HepG2 (cell line): Measurements from ENCODE around the gene CASP7. TPM values are rescaled to one million over a fixed set of nuclear protein-coding genes. Genes with fewer than 3 reads are reported as not detected.

Experiments used
- ARID2 ChIP-seq: sonication (generic); formaldehyde crosslinking; IDR thresholded peaks from 2 replicates; pipeline ENCODE4 v1.8.1; 2022; ENCODE audit warnings: mild to moderate bottlenecking, missing genetic modification reagents, borderline replicate concordance
- CBX1 ChIP-seq: IDR thresholded peaks from one replicate; pipeline ENCODE4 v1.6.1; 2016; ENCODE audit warnings: antibody characterized with exemption, low read depth
- HNRNPK ChIP-seq: fragments of 200-400 bp; formaldehyde crosslinking; IDR thresholded peaks from 2 replicates; pipeline ENCODE4 v1.6.1; 2018; ENCODE audit warnings: low read length, low read depth, moderate library complexity, mild to moderate bottlenecking; ENCODE audit not compliant: poor library complexity, severe bottlenecking
- KLF9 ChIP-seq: IDR thresholded peaks from 2 replicates; pipeline ENCODE4 v1.6.1; 2016; ENCODE audit warnings: low read depth
- SRF ChIP-seq: IDR thresholded peaks from 2 replicates; pipeline ENCODE4 v1.6.1; 2011; ENCODE audit warnings: mild to moderate bottlenecking, low read depth, low read length, moderate library complexity
- ZNF251 ChIP-seq: sonication (generic); formaldehyde crosslinking; IDR thresholded peaks from 2 replicates; pipeline ENCODE4 v1.9.0; 2021; ENCODE audit warnings: mild to moderate bottlenecking, missing genetic modification reagents
- ZNF253 ChIP-seq: sonication (generic); formaldehyde crosslinking; IDR thresholded peaks from 2 replicates; pipeline ENCODE4 v1.8.0; 2022; ENCODE audit warnings: mild to moderate bottlenecking, missing genetic modification reagents, borderline replicate concordance
- ZZZ3 ChIP-seq: sonication (generic); formaldehyde crosslinking; IDR thresholded peaks from 2 replicates; pipeline ENCODE4 v1.4.0; 2020; ENCODE audit warnings: missing genetic modification reagents, mild to moderate bottlenecking, borderline replicate concordance
- polyA plus RNA-seq, 8 experiments: library from polyadenylated mRNA; depleted of rRNA in 3 of 8; stranded (reverse) in 7 of 8; unstranded in 1 of 8; fragments of >200 nt; fragmentation: Illumina TruSeq in 4 of 8; extraction: Trizol in 4 of 8; gene quantifications; 2 replicates each; pipeline versions ENCODE4 v1.2.1 to v1.2.3, GENCODE V29; 2011 to 2016; ENCODE audit warnings: low read depth in 4 of 8, missing spikeins in 1 of 8, mixed read lengths in 1 of 8; ENCODE audit not compliant: insufficient read depth in 1 of 8
- total RNA-seq, 5 experiments: library from RNA; depleted of rRNA; stranded (reverse); fragments of >200 nt; fragmentation: Illumina TruSeq; extraction: Trizol; gene quantifications; 2 replicates each; pipeline ENCODE4 v1.2.3, GENCODE V29; 2016; ENCODE audit warnings: low read depth in 1 of 5
- TF ChIP-seq, protein P1 (sequence below), 2 experiments: fragments of 450-650 bp in 1 of 2; sonication (generic) in 1 of 2; formaldehyde crosslinking in 1 of 2; IDR thresholded peaks; 2 replicates each; pipeline versions ENCODE4 v1.6.1 to v1.8.0; 2016 to 2022; ENCODE audit warnings: antibody characterized with exemption in 1 of 2, mild to moderate bottlenecking in 1 of 2, missing genetic modification reagents in 1 of 2

Gene CASP7
- total and polyA plus RNA-seq, 2 of the 13 experiments (the other 11 are each of a cell fraction or from before 2014, with no cell fraction given), result 11.9 to 39.3 TPM

- TF ChIP-seq, protein P1, sequence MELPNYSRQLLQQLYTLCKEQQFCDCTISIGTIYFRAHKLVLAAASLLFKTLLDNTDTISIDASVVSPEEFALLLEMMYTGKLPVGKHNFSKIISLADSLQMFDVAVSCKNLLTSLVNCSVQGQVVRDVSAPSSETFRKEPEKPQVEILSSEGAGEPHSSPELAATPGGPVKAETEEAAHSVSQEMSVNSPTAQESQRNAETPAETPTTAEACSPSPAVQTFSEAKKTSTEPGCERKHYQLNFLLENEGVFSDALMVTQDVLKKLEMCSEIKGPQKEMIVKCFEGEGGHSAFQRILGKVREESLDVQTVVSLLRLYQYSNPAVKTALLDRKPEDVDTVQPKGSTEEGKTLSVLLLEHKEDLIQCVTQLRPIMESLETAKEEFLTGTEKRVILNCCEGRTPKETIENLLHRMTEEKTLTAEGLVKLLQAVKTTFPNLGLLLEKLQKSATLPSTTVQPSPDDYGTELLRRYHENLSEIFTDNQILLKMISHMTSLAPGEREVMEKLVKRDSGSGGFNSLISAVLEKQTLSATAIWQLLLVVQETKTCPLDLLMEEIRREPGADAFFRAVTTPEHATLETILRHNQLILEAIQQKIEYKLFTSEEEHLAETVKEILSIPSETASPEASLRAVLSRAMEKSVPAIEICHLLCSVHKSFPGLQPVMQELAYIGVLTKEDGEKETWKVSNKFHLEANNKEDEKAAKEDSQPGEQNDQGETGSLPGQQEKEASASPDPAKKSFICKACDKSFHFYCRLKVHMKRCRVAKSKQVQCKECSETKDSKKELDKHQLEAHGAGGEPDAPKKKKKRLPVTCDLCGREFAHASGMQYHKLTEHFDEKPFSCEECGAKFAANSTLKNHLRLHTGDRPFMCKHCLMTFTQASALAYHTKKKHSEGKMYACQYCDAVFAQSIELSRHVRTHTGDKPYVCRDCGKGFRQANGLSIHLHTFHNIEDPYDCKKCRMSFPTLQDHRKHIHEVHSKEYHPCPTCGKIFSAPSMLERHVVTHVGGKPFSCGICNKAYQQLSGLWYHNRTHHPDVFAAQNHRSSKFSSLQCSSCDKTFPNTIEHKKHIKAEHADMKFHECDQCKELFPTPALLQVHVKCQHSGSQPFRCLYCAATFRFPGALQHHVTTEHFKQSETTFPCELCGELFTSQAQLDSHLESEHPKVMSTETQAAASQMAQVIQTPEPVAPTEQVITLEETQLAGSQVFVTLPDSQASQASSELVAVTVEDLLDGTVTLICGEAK (IDR thresholded peaks at IDR 0.05), result no peak
- TF ChIP-seq, protein P1 (CRISPR knock-in tag; IDR thresholded peaks at IDR 0.05), result no peak
- no peak for TF ChIP-seq SRF
- TF ChIP-seq ZNF251 (CRISPR knock-in tag), result no peak
- TF ChIP-seq CBX1, result no peak
- no peak for TF ChIP-seq ZZZ3 (CRISPR knock-in tag)
- no peak for TF ChIP-seq HNRNPK
- TF ChIP-seq ARID2, result no peak
- no peak for TF ChIP-seq ZNF253 (CRISPR knock-in tag)
- TF ChIP-seq KLF9, result no peak
These were observed 36.5 kb upstream of the CASP7 start (continued) for GRCh38 chr10:113643183-113643582.
